Astrocyte (in vitro differentiated cells and primary cell): ENCODE data around the gene KCNAB1.
"Not testable (repeated sequence)": the region's sequence is repeated elsewhere in the genome, so short reads cannot be mapped to it uniquely, and the experiment has no call there.

Experiments
- CTCF ChIP-seq: IDR thresholded peaks from 2 replicates; pipeline ENCODE4 v1.5.1; 2011; ENCODE audit warnings: low read depth, mild to moderate bottlenecking, inconsistent platforms, low read length, moderate library complexity; ENCODE audit not compliant: insufficient read depth
- EZH2 ChIP-seq: IDR thresholded peaks from 2 replicates; pipeline ENCODE4 v1.6.1; 2012; ENCODE audit warnings: mild to moderate bottlenecking, low read length, inconsistent platforms; ENCODE audit not compliant: insufficient read depth

- TF ChIP-seq CTCF, EZH2: not testable (repeated sequence)
Observed at GRCh38 chr3:156562486-156562885, 442.1 kb downstream of the KCNAB1 start.
